Right kidney (tissue), 9 donors: ENCODE data around the gene GPR153.
"Not testable (repeated sequence)": the region's sequence is repeated elsewhere in the genome, so short reads cannot be mapped to it uniquely, and the experiment has no call there.

ENCODE experiments used
- DNase-seq: peaks from one replicate; pipeline ENCODE4 v3.0.0-alpha.2; 2016
- long read RNA-seq, 8 donors: transcript quantifications; one replicate each; lab custom pipeline, GENCODE V29; 2026

Gene GPR153
- long read RNA-seq, donor 1, full-length matches to known transcripts, result 2 of 2 reads
- long read RNA-seq, donor 1, partial matches to known transcripts, result 0 of 2 reads
- long read RNA-seq, donor 1, other reads (novel, unspliced or antisense), result 0 of 2 reads
- long read RNA-seq, donor 2, full-length matches to known transcripts, result 3 of 3 reads
- long read RNA-seq, donor 2, partial matches to known transcripts, result 0 of 3 reads
- long read RNA-seq, donor 2, other reads (novel, unspliced or antisense), result 0 of 3 reads
- long read RNA-seq, donor 3, result 0 reads
- long read RNA-seq, donor 4, full-length matches to known transcripts, result 1 of 1 reads
- long read RNA-seq, donor 4, partial matches to known transcripts, result 0 of 1 reads
- long read RNA-seq, donor 4, other reads (novel, unspliced or antisense), result 0 of 1 reads
- long read RNA-seq, donor 5, partial matches to known transcripts, result 6 of 6 reads
- long read RNA-seq, donor 5, other reads (novel, unspliced or antisense), result 0 of 6 reads
- long read RNA-seq, donor 6, full-length matches to known transcripts, result 1 of 1 reads
- long read RNA-seq, donor 6, partial matches to known transcripts, result 0 of 1 reads
- long read RNA-seq, donor 6, other reads (novel, unspliced or antisense), result 0 of 1 reads
- long read RNA-seq, donor 7, full-length matches to known transcripts, result 1 of 11 reads
- long read RNA-seq, donor 7, partial matches to known transcripts, result 10 of 11 reads
- long read RNA-seq, donor 7, other reads (novel, unspliced or antisense), result 0 of 11 reads
- long read RNA-seq, donor 8, full-length matches to known transcripts, result 4 of 4 reads
- long read RNA-seq, donor 8, partial matches to known transcripts, result 0 of 4 reads
- long read RNA-seq, donor 8, other reads (novel, unspliced or antisense), result 0 of 4 reads

DNA sequence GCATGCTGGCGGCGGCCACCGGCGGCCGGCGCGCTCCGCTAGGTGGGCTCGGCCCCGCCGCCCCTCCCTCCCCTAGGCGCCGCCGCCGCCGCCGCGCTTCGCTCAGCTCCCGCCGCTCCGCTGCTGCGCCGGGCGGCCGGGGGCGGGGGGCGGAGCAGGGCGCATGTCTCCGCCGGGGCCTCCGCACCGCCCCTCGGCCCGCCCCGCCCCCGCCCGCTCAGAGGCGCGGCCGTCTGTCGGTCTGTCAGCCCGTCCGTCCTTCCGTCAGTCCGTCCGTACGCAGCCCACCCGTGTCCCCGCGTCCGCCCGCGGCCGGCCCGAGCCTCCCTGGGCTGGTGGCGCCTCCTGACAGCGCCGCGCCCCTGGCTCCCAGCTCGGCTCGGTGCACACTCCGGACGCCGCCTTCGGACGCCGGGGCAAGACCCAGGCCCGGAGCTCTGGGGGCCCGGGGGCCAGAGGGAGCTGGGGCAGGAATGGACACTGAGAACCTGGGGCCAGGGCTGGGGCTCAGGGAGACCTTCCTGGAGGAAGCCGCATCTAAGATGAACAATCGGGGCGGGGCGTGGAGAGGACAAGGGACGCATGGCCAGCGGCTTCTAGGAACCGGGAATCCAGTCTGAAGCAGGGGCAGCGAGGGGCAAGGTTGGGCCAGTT, at the start of gene GPR153:
GPR153 (minus strand) TSS at position 138 of the 654 bp plus-strand sequence. CDS start 6,193 bp downstream, outside the sequence.
- DNase-seq, result peak; percentile 76

DNA sequence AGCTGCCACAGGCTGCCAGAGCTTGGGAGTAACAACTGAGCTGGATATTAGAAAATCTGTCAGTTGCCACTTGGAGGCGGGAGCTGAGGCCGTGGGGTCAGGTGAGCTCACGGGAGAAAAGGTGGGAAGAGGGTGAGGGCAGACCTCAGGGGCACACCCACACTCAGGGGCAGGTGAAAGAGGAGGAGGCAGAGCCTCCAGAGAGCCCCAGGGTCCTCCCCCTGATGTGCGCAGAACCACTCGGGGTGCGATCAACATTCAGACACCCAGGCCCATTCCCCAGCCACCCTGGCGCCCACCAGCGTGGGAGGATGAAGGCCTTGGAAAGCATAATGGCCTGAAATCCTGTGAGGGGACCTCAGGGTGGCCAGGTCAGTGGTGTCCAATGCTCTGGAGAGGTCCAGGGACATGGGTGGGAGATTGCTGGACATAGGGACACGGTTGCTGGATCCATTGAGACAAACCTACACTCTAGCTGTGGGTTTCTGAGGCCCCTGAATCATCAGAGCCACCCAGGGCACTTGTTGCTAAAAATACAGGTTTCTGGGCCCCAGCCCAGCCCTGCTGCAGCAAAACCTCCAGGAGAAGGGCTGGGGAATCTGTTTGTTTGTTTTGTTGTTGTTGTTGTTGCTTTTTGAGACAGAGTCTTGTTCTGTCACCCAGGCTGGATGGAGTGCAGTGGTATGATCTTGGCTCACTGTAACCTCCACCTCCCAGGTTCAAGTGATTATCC, 49.4 kb upstream of the GPR153 start:
- no peak for DNase-seq

DNA sequence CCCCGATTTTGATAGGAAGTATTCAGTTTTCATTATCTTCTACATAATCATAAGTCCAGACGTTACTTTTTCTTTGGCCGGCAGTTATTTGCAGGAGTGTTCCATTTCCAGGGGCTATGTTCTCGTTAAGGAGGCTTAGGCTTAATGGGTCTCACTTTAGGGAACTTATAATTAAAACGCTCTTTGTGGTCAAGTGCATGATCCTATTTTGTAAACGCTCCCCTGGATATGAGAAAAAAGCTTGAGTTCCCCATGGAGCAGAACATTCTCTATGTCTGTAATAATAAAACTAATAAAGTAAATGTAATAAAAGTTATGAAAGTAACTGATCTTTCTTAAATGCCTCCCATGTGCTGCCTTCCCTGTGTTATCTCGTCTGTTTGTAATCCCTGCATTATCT, 48.7 kb upstream of the GPR153 start:
- DNase-seq, result no peak

DNA sequence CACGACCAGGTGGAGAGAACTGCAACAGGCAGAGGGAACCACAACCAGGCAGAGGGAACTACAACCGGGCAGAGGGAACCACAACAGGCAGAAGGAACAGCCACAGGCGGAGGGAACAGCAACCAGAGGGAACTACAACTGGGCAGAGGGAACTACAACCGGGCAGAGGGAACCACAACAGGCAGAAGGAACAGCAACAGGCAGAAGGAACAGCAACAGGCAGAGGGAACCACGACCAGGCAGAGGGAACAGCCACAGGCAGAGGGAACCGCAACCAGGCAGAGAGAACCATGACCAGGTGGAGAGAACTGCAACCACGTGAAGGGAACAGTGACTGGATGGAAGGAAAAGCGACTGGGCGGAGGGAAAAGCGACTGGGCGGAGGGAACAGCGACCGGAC, 47.6 kb upstream of the GPR153 start:
- DNase-seq, result no peak

DNA sequence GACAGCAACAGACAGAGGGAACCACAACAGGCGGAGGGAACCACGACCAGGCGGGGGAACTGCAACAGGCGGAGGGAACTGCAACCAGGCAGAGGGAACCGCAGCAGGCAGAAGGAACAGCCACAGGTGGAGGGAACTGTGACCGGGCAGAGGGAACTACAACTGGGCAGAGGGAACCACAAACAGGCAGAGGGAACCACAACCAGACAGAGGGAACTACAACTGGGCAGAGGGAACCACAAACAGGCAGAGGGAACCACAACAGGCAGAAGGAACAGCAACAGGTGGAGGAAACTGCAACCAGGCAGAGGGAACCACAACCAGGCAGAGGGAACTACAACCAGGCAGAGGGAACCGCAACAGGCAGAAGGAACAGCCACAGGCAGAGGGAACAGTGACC, 46.8 kb upstream of the GPR153 start:
- DNase-seq, result not testable (repeated sequence)

DNA sequence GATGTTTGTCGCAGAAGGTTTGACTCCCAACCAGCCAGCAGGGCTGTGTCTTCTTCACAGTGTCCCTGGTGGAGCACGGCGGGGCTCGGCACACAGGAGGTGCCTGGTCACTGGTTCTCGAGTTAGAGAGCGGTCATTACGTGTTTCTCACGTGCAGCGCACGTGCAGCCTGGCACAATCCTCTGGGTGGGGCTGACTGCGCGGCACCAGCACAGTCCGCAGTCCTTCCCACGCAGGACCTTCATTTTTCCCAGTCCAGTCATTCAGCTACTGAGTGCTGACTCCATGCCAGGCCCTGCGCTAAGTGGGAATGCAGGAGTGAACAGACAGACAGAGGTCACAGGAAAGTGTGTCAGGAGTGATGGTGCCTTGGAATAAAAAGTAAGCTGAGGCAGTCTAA, 46.2 kb upstream of the GPR153 start:
- DNase-seq, result no peak

DNA sequence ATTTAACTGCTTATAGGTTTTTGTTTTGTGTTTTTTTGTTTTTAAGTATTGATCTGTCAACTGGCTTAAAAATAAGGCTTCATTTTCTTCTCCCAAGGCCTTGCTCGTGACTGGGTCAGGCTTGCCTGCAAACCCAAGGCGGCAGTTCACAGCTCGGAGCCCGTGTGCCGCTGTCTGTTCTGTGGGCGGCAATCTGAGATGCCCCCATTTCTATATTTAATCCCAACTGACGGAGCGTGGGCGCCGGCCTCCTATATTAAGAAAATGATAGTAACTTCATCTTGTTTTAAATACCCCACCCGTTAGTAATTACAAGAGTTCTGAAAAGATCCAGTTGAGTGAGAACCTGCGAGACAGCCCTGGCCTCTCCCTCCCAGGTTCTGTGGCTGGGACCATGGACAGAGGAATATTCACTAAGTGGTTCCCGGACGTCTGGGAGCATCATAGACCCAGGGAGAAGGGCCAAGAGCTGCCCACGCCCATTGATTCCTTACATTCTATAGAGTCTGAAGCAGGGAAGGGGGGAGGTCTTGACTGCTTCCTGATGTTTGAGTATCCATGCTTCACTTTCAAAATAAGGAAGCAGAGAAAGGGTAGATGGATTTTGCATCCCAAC, 42.6 kb upstream of the GPR153 start:
- DNase-seq, result no peak

DNA sequence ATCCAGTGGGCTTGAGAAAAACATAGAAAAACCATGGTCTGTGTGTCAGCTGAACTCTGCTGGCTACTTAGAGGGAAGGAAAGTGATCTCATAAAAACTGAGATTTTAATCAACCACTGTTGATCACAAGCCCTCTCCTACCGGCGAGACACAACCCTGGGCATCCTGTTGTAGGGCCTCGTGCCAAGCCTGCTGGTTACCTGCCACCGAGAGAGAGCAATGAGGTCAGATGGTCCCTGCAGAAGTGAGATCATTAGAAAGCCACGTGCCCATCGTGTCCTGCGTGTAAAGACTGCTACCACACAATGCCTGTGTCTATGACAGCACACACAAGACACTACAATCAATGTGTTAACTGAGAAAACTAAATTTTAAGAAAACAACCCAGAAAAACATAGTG, 41.7 kb upstream of the GPR153 start:
- no peak for DNase-seq

DNA sequence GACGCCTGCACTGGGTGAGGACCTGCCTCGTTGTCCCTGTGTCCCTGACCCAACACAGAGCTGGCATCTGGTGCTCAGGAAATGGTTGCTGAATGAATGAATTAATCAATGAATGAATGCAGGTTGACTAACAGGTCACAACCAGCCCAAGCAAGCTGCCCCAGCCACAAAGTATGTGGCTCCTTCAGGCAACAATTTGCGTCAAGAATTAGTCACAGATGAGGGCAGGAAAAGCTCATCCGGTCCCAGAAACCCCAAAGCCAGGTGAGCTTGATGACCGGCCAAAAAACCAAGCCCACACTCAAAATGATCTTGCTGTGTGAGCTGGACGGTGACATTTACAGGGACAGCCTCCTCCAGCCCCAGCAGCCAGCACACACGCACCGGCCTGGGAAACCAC, 40.6 kb upstream of the GPR153 start:
- DNase-seq, result no peak

DNA sequence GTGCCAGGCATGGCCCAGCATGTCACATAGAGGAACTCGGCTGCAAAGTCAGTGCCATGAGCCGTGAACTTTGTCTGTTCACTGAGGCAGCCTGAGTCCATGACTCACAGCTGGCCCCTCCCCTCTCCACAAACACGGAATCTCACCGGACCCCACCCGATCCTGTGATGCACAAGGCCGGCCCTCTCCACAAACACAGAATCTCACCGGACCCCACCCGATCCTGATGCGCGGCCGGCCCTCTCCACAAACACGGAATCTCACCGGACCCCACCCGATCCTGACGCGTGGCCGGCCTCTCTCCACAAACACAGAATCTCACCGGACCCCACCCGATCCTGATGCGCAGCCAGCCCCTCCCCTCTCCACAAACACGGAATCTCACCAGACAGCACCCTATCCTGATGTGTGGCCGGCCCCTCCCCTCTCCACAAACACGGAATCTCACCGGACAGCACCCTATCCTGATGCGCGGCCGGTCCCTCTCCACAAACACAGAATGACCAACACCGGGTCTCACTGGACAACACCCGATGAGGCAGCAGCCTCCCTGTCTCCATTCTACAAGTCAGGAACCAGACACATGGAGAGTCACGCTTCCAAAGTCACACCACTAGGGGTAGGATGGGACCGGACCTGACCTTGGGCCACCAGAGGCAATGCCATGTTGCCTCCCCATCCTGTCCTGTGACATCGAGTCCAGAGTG, 39.6 kb upstream of the GPR153 start:
- DNase-seq, result no peak

DNA sequence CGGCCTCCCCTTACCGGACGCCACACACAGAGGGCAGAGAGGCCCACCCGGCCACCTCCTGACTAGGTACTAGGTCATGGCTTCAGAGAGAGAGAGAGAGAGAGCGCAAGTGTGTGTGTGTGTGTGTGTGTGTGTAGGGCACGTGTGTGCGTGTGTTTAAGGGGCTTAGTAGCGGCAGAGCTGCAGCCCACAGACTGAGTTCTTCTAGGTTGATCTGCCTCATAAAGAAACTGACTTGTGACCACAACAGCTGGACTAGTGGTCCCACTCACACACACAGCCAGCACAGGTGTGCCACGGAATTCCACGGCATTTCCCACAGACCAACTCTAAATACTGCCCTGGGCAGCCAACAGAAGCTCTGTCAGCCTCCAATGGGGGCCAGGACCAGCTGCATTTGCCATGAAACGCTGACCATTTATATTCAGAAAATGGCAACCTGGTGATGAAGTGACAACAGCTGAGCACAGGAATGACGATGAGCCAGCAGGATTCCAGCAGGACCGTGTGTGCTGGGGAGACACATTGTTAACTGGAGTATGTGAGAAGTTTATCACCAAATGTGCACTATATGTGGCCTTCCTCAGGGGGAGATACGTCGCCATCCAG, 38.8 kb upstream of the GPR153 start:
- DNase-seq, result no peak

DNA sequence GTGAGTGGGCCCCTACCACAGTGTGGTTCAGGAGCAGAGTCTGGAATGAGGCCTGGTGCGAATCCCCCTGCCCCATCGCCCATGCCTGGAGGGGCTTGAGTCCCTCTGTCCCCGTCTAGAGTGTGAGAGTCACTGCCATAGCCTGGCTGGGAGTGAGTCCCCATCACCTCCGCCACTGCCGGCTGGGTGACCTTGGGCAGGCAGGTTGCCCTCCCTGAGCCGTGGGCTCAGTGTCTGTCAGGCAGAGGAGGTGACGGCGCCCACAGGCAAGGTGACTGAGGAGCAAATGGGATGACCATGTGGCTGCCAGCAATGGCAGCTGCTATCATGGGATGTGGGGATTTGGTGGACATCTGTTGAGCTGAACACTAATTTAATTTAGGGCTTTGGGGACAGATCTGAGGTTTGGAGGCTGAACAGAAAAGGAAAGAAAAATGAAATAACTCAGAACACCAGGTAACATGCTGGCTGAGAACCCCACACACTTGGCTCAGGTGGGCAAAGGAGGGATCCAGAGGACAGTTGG, 38.1 kb upstream of the GPR153 start:
- no peak for DNase-seq

DNA sequence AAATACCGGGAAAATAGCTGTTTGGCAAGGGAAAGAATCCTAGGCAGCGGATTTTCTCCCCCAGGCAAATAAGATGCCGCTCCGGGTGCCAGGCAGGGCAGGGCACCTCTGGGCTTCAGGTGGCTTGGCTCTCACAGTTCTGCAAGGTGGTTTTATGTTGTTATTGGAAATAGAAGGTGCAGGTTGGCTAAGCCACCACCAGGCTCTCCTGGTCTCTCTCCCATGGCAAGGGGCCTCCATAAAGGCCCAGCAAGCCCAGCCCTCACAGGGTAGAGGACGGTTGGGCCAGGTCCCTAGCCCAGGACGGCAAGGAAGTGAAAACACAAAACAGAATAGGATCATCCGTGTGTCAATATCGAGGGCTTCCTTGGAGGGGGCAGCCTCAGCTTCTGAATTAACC, 37.6 kb upstream of the GPR153 start:
- no peak for DNase-seq

DNA sequence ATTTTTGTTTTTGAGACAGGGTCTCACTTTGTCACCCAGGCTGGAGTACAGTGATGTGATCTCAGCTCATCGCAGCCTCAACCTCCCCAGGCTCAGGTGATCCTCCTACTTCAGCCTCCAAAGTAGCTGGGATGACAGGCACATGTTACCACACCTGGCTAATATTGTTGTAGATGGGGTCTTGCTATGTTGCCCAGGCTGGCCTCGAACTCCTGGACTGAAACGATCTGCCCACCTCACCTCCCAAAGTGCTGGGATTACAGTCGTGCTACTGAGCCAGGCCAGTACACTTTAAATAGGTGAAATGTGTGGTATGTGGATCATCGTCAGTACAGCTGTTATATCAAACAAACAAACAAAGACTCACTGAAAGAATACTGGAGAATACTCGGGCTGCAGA, 35.0 kb upstream of the GPR153 start:
- DNase-seq, result no peak

DNA sequence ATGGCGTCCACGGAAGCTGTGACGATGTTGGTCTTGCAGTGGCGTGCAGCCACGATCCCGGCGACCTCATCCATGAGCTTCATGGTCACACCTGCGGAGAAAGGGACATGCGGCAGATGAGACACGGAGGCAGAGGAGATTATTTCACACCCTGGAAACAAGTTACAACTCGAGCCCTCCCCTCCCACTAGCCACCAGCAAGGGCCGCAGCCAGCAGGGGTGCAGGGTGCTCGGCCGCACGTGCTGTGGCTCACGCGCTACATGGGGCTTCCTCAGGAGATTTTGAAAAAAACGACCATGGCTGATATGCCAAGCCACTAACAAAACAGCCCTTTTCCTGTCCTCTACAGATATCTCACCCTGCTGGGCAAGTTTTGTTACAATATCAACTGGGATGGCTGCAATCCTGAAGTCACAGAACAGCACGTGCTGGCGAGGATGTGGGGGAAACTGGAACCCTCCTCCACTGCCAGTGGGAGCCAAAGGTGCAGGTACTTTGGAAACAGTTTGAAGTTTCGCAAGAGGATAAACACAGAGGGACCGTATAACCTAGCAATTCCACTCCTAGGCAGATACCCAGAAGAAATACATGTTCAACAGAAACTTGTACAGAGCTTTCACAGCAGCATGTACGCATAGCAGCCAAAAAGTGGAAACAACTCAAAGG, 34.1 kb upstream of the GPR153 start:
- no peak for DNase-seq

DNA sequence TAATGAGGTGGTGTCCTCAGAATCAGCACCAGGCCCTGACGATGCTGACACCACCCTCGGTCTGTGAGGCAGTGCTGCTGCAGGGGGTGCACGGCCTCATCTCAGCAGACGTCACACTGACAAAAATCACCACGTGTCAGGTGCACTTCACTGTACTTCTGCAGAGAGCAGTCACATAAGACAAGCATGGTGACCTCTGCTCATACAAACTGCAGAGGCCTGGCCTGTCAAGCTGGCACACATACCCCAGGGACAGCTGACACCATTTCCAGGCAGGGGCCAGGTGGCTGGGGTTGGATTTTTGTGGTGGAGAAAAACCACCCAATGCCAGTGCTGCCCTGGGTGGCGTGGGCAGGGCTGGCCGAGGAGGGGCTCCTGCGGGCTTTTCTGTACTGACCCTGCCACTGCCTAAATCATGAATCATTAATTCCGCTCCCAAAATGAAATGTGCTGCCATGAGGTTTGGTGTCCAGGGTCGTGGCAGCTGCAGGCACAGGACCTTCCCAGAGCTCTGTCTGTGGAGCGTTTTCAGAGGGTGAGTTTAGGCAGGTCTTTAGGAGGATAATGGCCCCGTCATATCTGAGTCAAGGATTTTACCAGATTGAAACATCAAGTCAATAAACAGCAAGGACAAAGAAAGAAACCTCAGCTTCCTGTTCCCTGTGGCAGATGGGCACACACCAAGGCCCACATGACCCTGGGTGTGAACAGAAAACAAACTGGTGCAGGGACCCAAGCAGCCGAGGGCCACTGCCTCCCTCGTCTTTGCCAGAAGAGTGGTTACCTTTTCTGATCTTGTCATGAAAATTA, 33.4 kb upstream of the GPR153 start:
- no peak for DNase-seq

DNA sequence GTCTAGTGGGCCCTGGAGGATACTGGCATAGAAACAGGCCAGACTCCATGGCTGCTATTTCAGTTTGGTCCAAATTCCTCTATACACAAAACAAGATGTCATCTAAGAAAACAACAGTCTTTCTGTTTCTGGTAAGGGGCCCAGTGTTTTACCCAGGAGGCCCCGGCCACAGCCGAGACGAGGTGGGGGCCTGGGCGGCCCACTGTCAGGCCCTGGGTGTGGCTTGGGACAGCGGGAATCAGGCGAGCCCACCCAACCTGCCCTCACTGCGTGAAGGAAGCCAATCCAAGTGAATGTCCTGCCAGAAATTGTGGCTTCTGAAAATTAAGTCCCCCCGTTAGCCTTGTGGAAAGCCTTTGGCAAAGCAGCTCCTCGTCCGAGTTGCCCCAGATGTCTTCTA, 31.2 kb upstream of the GPR153 start:
- no peak for DNase-seq

DNA sequence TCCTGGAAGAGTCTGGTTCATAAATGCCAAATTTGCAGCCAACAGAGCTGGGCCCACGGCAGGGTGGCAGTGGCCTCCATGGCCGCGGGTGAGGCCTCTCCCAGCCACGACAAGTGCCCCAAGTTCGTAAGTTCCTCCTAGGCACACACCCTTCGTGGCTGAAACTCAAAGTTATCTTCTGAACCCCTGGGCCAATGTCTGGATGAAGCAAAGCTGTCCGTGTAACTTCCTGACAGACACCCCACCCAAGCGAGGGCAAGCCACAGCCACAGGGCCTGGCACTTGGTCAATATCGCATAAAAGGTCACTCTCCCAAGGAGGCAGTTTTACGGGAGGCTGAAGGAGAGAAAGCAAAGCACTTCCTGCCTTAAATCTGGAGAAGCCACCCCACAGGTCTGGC, 27.8 kb upstream of the GPR153 start:
- DNase-seq, result no peak

DNA sequence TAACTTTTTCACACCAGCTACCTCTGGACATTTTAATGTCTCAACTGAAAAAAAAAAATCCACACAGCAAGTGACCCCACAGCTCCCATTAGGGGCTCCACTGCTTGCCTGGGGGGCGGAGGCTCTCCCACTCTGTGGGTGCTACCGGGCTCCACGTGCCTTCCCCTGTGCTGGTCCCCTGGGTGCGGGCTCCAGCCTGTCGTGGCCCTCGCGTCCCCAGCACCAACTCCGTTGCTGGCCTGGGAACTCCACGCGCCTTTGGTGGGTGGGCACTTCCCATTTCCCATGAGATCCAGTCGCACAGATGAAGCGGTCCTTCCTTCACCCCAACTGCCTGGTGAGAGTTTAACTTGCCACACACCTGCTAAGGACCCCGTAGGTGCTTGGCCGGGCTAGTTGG, 27.1 kb upstream of the GPR153 start:
- DNase-seq, result no peak
